Measurements from ENCODE around the gene RPL7L1. TPM values are rescaled to one million over a fixed set of nuclear protein-coding genes. Genes with fewer than 3 reads are reported as not detected.
"Not testable (repeated sequence)": the region's sequence is repeated elsewhere in the genome, so short reads cannot be mapped to it uniquely, and the experiment has no call there.

RPL7L1 gene
- total and polyA plus RNA-seq, 4 donors, result 105 to 117 (median 108) TPM

GRCh38 chr6:42889815-42890214, 10.4 kb downstream of the RPL7L1 start:
- peaks cover 8% of the 10 kb centered on the region for H3K4me1 ChIP-seq (ENCODE audit: control insufficient read depth, insufficient read depth, low read length)
- WGBS (ENCODE audit: insufficient coverage), result 47% methylated on average over 3 of the region's 4 CpGs
- H3K4me3 ChIP-seq (ENCODE audit: low read depth, low read length), result peak overlapping the region; percentile 98
- no peak for DNase-seq (ENCODE audit: low read depth in 4 of 6, low spot score in 6 of 6)
- H3K36me3 ChIP-seq (ENCODE audit: control insufficient read depth, insufficient read depth, low read length), result peaks cover 19% of the 10 kb centered on the region
- no peak overlapping the region for H3K27ac ChIP-seq (ENCODE audit: low read depth, low read length)
- H3K27me3 ChIP-seq (ENCODE audit: control insufficient read depth, insufficient read depth, low read length), result no peaks in the 10 kb centered on the region
- H3K9me3 ChIP-seq (ENCODE audit: control insufficient read depth, insufficient read depth, low read length), result no peaks in the 10 kb centered on the region

- H3K4me3 ChIP-seq (ENCODE audit: low read depth, low read length), result peak overlapping the region; percentile 98
- peak overlapping the region; percentile 96 for H3K27ac ChIP-seq (ENCODE audit: low read depth, low read length)
- peaks cover 11% of the 10 kb centered on the region for H3K36me3 ChIP-seq (ENCODE audit: control insufficient read depth, insufficient read depth, low read length)
- peaks cover 8% of the 10 kb centered on the region for H3K4me1 ChIP-seq (ENCODE audit: control insufficient read depth, insufficient read depth, low read length)
- H3K27me3 ChIP-seq (ENCODE audit: control insufficient read depth, insufficient read depth, low read length), result no peaks in the 10 kb centered on the region
- DNase-seq (ENCODE audit: low read depth in 4 of 6, low spot score in 6 of 6), result peak; percentile 83 to 99 (median 93)
- under 1% methylated on average over 59 of the region's 63 CpGs for WGBS (ENCODE audit: insufficient coverage)
- no peaks in the 10 kb centered on the region for H3K9me3 ChIP-seq (ENCODE audit: control insufficient read depth, insufficient read depth, low read length)
Observed at GRCh38 chr6:42890311-42891198, 11.1 kb downstream of the RPL7L1 start.

GRCh38 chr6:42891199-42891722, 11.8 kb downstream of the RPL7L1 start:
- Histone ChIP-seq H3K27me3 (ENCODE audit: control insufficient read depth, insufficient read depth, low read length) (no peaks in the 10 kb centered on the region), H3K27ac (ENCODE audit: low read depth, low read length) (peak overlapping the region; percentile 96), H3K4me1 (ENCODE audit: control insufficient read depth, insufficient read depth, low read length) (peaks cover 8% of the 10 kb centered on the region), H3K9me3 (ENCODE audit: control insufficient read depth, insufficient read depth, low read length) (no peaks in the 10 kb centered on the region), H3K36me3 (ENCODE audit: control insufficient read depth, insufficient read depth, low read length) (peaks cover 7% of the 10 kb centered on the region), H3K4me3 (ENCODE audit: low read depth, low read length) (peak overlapping the region; percentile 98)
- WGBS (ENCODE audit: insufficient coverage), result 32% methylated on average over 13 of the region's 17 CpGs
- DNase-seq (ENCODE audit: low read depth in 4 of 6, low spot score in 6 of 6), result no peak

- not testable (repeated sequence) for DNase-seq (ENCODE audit: low read depth in 4 of 6, low spot score in 6 of 6); H3K27me3 ChIP-seq (ENCODE audit: control insufficient read depth, insufficient read depth, low read length); H3K27ac ChIP-seq (ENCODE audit: low read depth, low read length); H3K4me1 ChIP-seq (ENCODE audit: control insufficient read depth, insufficient read depth, low read length); H3K4me3 ChIP-seq (ENCODE audit: low read depth, low read length); H3K36me3 ChIP-seq (ENCODE audit: control insufficient read depth, insufficient read depth, low read length); H3K9me3 ChIP-seq (ENCODE audit: control insufficient read depth, insufficient read depth, low read length)
- WGBS (ENCODE audit: insufficient coverage), result 76% methylated on average over 12 of the region's 19 CpGs
Observed at GRCh38 chr6:42894041-42894828, 14.8 kb downstream of the RPL7L1 start.

GRCh38 chr6:42896178-42896719, 16.8 kb downstream of the RPL7L1 start:
- H3K9me3 ChIP-seq (ENCODE audit: control insufficient read depth, insufficient read depth, low read length), result no peaks in the 10 kb centered on the region
- DNase-seq (ENCODE audit: low read depth in 4 of 6, low spot score in 6 of 6), result no peak
- H3K36me3 ChIP-seq (ENCODE audit: control insufficient read depth, insufficient read depth, low read length), result no peaks in the 10 kb centered on the region
- H3K4me3 ChIP-seq (ENCODE audit: low read depth, low read length), result no peak overlapping the region
- no CpG with 5 or more reads among the region's 10 CpGs for WGBS (ENCODE audit: insufficient coverage)
- no peaks in the 10 kb centered on the region for H3K27me3 ChIP-seq (ENCODE audit: control insufficient read depth, insufficient read depth, low read length)
- H3K27ac ChIP-seq (ENCODE audit: low read depth, low read length), result no peak overlapping the region
- peaks cover 9% of the 10 kb centered on the region for H3K4me1 ChIP-seq (ENCODE audit: control insufficient read depth, insufficient read depth, low read length)

GRCh38 chr6:42898891-42899361, 19.5 kb downstream of the RPL7L1 start:
- H3K9me3 ChIP-seq (ENCODE audit: control insufficient read depth, insufficient read depth, low read length), result no peaks in the 10 kb centered on the region
- WGBS (ENCODE audit: insufficient coverage), result 0% methylated on average over 7 of the region's 10 CpGs
- H3K4me1 ChIP-seq (ENCODE audit: control insufficient read depth, insufficient read depth, low read length), result peaks cover 7% of the 10 kb centered on the region
- peak in 2 of 6 donors; percentile 87 to 93 for DNase-seq (ENCODE audit: low read depth in 4 of 6, low spot score in 6 of 6)
- H3K27ac ChIP-seq (ENCODE audit: low read depth, low read length), result no peak overlapping the region
- H3K27me3 ChIP-seq (ENCODE audit: control insufficient read depth, insufficient read depth, low read length), result no peaks in the 10 kb centered on the region
- H3K36me3 ChIP-seq (ENCODE audit: control insufficient read depth, insufficient read depth, low read length), result no peaks in the 10 kb centered on the region
- H3K4me3 ChIP-seq (ENCODE audit: low read depth, low read length), result no peak overlapping the region

GRCh38 chr6:42899871-42900270, 20.5 kb downstream of the RPL7L1 start:
- Histone ChIP-seq H3K4me3 (ENCODE audit: low read depth, low read length) (no peak overlapping the region), H3K27me3 (ENCODE audit: control insufficient read depth, insufficient read depth, low read length) (no peaks in the 10 kb centered on the region), H3K4me1 (ENCODE audit: control insufficient read depth, insufficient read depth, low read length) (peaks cover 7% of the 10 kb centered on the region), H3K27ac (ENCODE audit: low read depth, low read length) (no peak overlapping the region), H3K9me3 (ENCODE audit: control insufficient read depth, insufficient read depth, low read length) (no peaks in the 10 kb centered on the region), H3K36me3 (ENCODE audit: control insufficient read depth, insufficient read depth, low read length) (no peaks in the 10 kb centered on the region)
- peak in 1 of 6 donors; percentile 67 for DNase-seq (ENCODE audit: low read depth in 4 of 6, low spot score in 6 of 6)
- 0% methylated on average over 1 of the region's 8 CpGs for WGBS (ENCODE audit: insufficient coverage)

GRCh38 chr6:42901538-42901957, 22.1 kb downstream of the RPL7L1 start:
- no peaks in the 10 kb centered on the region for H3K36me3 ChIP-seq (ENCODE audit: control insufficient read depth, insufficient read depth, low read length)
- peak overlapping the region; percentile 7 for H3K4me3 ChIP-seq (ENCODE audit: low read depth, low read length)
- no peaks in the 10 kb centered on the region for H3K27me3 ChIP-seq (ENCODE audit: control insufficient read depth, insufficient read depth, low read length)
- no peaks in the 10 kb centered on the region for H3K9me3 ChIP-seq (ENCODE audit: control insufficient read depth, insufficient read depth, low read length)
- DNase-seq (ENCODE audit: low read depth in 4 of 6, low spot score in 6 of 6), result peak in 5 of 6 donors; percentile 72 to 96 (median 76)
- WGBS (ENCODE audit: insufficient coverage), result 0% methylated on average over 9 of the region's 11 CpGs
- no peak overlapping the region for H3K27ac ChIP-seq (ENCODE audit: low read depth, low read length)
- H3K4me1 ChIP-seq (ENCODE audit: control insufficient read depth, insufficient read depth, low read length), result peaks cover 7% of the 10 kb centered on the region
